A549 treated with RU486 at 1 μM for 4 hours (cell line): ENCODE measurements around the gene CASP14. TPM values are rescaled to one million over a fixed set of nuclear protein-coding genes. Genes with fewer than 3 reads are reported as not detected.

Experiments used
- total RNA-seq: library from RNA; stranded (reverse); fragments of 200-300 nt; extraction: Qiagen RNA extraction; gene quantifications from 5 replicates; pipeline ENCODE4 v1.2.3, GENCODE V29; 2022; ENCODE audit warnings: low read depth

CASP14 gene
- not detected in 5 replicates for total RNA-seq

DNA sequence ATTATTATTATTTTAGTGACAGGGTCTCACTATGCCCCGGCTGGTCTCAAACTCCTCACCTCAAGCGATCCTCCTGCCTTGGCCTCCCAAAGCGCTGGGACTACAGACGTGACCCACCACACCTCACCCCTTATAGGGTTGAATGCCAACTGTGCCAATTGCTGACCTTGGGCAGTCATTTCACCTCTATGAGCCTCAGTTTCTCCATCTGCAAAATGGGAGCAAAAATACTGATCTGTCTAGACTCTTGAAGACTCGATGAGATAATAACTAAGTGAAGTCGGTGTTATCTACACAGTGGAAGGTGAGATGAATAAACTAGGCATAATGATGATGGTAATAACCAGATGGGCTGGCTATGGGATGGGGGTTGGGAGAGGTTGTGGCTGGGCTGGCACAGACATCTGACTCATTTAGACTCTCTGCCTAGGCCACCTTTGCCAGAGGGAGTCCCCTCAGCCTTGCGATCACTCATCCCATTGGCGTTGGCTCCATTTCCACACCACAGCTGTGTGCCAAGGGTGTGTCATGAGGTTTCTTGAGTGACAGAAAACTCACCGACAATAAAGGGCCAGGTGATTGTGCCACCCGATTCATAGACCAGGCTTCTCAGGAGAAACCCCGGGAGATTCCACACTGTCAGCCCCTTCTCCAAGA is at the start of gene CASP14:
Gene CASP14, plus strand, starts transcription at position 596 of the 657 bp plus-strand sequence. CDS start 2,772 bp downstream, outside the sequence.

GRCh38 chr19:15081911-15082310 is 32.6 kb downstream of the CASP14 start, which contains the start of gene OR1I1:
TSS of gene OR1I1 (plus strand) at chr19:15082211. CDS start at chr19:15087066, 4,855 bp downstream.

DNA sequence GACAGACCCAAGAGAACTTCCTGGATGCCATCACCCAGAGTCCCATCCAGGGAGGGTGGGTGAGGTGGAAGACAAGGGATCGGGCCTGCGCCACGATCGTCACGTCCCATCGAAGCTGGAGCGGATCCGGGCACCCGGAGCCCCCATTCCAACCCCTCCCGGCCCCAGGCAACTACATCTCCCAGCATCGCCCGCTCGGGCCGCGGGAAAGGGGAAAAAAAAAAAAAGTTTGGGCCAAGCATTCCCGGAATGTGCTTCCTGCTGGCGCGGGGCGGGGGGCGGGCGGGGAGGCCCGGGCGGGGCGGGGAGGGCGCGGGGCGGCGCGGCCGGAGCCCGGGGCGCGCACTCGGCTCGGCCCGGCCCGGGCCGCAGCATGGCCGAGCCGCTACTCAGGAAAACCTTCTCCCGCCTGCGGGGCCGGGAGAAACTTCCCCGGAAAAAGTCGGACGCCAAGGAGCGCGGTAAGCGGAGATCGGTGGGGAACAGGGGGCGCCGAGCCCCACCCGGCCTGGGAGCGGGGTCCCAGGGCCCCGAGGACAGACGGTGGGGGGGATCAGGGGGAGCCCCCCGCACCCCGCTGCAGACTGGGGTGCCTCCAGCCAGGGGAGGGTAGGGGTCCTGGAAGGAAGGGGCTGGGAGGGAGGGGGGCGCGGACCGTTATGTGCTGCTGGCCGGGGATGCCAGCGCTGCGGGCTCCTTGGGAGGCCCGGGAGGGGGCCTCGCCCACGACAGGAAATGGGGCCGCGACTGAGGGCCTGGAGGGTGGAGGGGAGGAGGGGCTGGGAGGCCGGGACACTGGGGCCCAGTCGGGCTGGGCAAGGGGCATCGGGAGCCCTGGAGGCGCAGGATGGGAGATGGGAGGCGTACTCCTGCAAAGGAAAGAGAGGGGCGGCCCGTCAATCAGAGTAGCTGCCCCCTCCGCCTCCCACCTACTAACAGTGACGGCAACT is 58.1 kb downstream of the CASP14 start, which contains the start of gene SYDE1:
Gene SYDE1, plus strand, starts transcription at position 341 of the 950 bp plus-strand sequence. Its CDS starts 33 bp downstream, at position 374.

Other genes with a start within 250 kb of the CASP14 start
- not detected in 5 replicates for gene OR7A5, start 214.3 kb upstream of the CASP14 start, total RNA-seq
- gene OR7C1, start 214.3 kb upstream of the CASP14 start, total RNA-seq = not detected in 5 replicates
- gene OR7A10, start 200.6 kb upstream of the CASP14 start, total RNA-seq = not detected in 5 replicates
- not detected in 5 replicates for gene OR7A17, start 163.3 kb upstream of the CASP14 start, total RNA-seq
- gene OR7C2, start 108.0 kb upstream of the CASP14 start, total RNA-seq = not detected in 5 replicates
- gene SLC1A6, start 69.6 kb upstream of the CASP14 start, total RNA-seq = not detected in 5 replicates
- not detected in 5 replicates for gene OR1I1, start 32.7 kb downstream of the CASP14 start, total RNA-seq
- gene SYDE1, start 57.9 kb downstream of the CASP14 start, total RNA-seq = 11.5 to 18.5 TPM (median 14.0 TPM) in 5 replicates
- gene NOTCH3, start 151.5 kb downstream of the CASP14 start, total RNA-seq = 6.8 to 10.3 TPM (median 8.6 TPM) in 5 replicates
- gene EPHX3, start 183.0 kb downstream of the CASP14 start, total RNA-seq = 0.07 to 0.14 TPM (median 0.09 TPM) in 3 of 5 replicates, not detected in the others